HepG2 (cell line): Measurements from ENCODE around the gene KCNIP3. TPM values are rescaled to one million over a fixed set of nuclear protein-coding genes. Genes with fewer than 3 reads are reported as not detected.

Source experiments
- ATAC-seq: fragments of 200-7000 bp; cut with Tn5 transposase; 3 replicates; pipeline ENCODE4 v1.9.1; 2020; ENCODE audit warnings: mild to moderate bottlenecking, moderate library complexity
- BruUV-seq: library from RNA; stranded (reverse); fragments of 400-500 nt; replicated peaks from 2 replicates; lab custom pipeline; 2021; lab: Mats Ljungman, UMichigan
- CTCF ChIA-PET: fragments of 300-600 bp; formaldehyde crosslinking; extraction: SDS; loops from one replicate; lab custom pipeline; 2021; ENCODE audit warnings: low total read pairs, inconsistent platforms, low intra/inter-chr PET ratio; lab: Yijun Ruan, JAX
- POLR2A ChIA-PET: fragments of 350-600 bp; sonication (Branson Sonifier 250); formaldehyde crosslinking; loops from one replicate; lab custom pipeline; 2020; ENCODE audit warnings: antibody characterized with exemption, inconsistent platforms; lab: Yijun Ruan, JAX
- DNase-seq: peaks from one replicate; pipeline ENCODE4 v3.0.0-alpha.2; 2015; ENCODE audit warnings: low spot score
- FAIRE-seq: peaks from 3 replicates; lab custom pipeline; 2011; peaks lifted over from hg19 to GRCh38; lab: Jason Lieb, UNC
- H2AFZ ChIP-seq: one replicate; pipeline ENCODE4 v1.6.1; 2011; ENCODE audit warnings: low read length, inconsistent platforms
- H3K27ac ChIP-seq: fragments of 300-600 bp; 3 replicates; pipeline ENCODE4 v1.8.0; 2011; ENCODE audit warnings: mixed run types, mild to moderate bottlenecking, mixed read lengths, low read length, inconsistent platforms; ENCODE audit not compliant: insufficient read depth; ENCODE audit errors: extremely low read length
- H3K27me3 ChIP-seq, 2 experiments: fragments of 200-600 bp in 1 of 2; 2 replicates in 1 of 2; 3 replicates in 1 of 2; pipeline versions ENCODE4 v1.6.0 to v1.8.0; 2011; ENCODE audit warnings: low read length in 2 of 2, mild to moderate bottlenecking in 2 of 2, moderate library complexity in 2 of 2, inconsistent platforms in 1 of 2; ENCODE audit not compliant: insufficient read depth in 2 of 2, control insufficient read depth in 1 of 2
- H3K36me3 ChIP-seq, 2 experiments: fragments of 200-600 bp in 1 of 2; replicated peaks in 1 of 2; 2 replicates in 1 of 2; 3 replicates in 1 of 2; pipeline versions ENCODE4 v1.5.1 to v1.8.0; 2011; ENCODE audit warnings: low read length in 2 of 2, inconsistent platforms in 1 of 2; ENCODE audit not compliant: insufficient read depth in 2 of 2, control insufficient read depth in 1 of 2
- H3K4me1 ChIP-seq: 2 replicates; pipeline ENCODE4 v1.5.1; 2012; ENCODE audit warnings: low read length, inconsistent platforms; ENCODE audit not compliant: insufficient read depth
- H3K4me2 ChIP-seq: 2 replicates; pipeline ENCODE4 v1.6.0; 2011; ENCODE audit warnings: low read depth, low read length, inconsistent platforms
- H3K4me3 ChIP-seq, 3 experiments: fragments of 200-600 bp in 1 of 3; sonication (generic), shearing (Covaris generic) in 1 of 3; replicated peaks in 1 of 3; 2 replicates each; pipeline ENCODE4 v1.5.1; 2011 to 2016; ENCODE audit warnings: low read length in 3 of 3, inconsistent platforms in 2 of 3, low read depth in 2 of 3, mild to moderate bottlenecking in 2 of 3, control low read depth in 1 of 3, mixed read lengths in 1 of 3; ENCODE audit not compliant: insufficient read depth in 1 of 3
- H3K79me2 ChIP-seq: one replicate; pipeline ENCODE4 v1.6.1; 2011; ENCODE audit warnings: low read length, inconsistent platforms; ENCODE audit not compliant: insufficient read depth
- H3K9ac ChIP-seq: 2 replicates; pipeline ENCODE4 v1.6.0; 2011; ENCODE audit warnings: mild to moderate bottlenecking, low read depth, low read length, inconsistent platforms; ENCODE audit not compliant: insufficient read depth
- H3K9me3 ChIP-seq: 2 replicates; pipeline ENCODE4 v1.5.1; 2012; ENCODE audit warnings: mild to moderate bottlenecking, low read length
- H4K20me1 ChIP-seq: 2 replicates; pipeline ENCODE4 v1.6.0; 2011; ENCODE audit warnings: inconsistent platforms, mild to moderate bottlenecking, low read length, moderate library complexity; ENCODE audit not compliant: insufficient read depth
- KIAA2018 ChIP-seq: sonication (generic); formaldehyde crosslinking; IDR thresholded peaks from 2 replicates; pipeline ENCODE4 v1.5.0; 2020; ENCODE audit warnings: mild to moderate bottlenecking, missing genetic modification reagents, borderline replicate concordance
- SAFB2 ChIP-seq: sonication (generic); formaldehyde crosslinking; IDR thresholded peaks from 2 replicates; pipeline ENCODE4 v1.5.1; 2020; ENCODE audit warnings: missing genetic modification reagents, low read depth, mild to moderate bottlenecking, borderline replicate concordance
- TBL1XR1 ChIP-seq: fragments of 150-350 bp; IDR thresholded peaks from 2 replicates; pipeline ENCODE4 v1.6.1; 2014; ENCODE audit warnings: borderline replicate concordance, low read length; ENCODE audit not compliant: partially characterized antibody
- ZNF639 ChIP-seq: conservative IDR thresholded peaks from 2 replicates; pipeline ENCODE4 v1.6.1; 2018; ENCODE audit warnings: missing genetic modification reagents
- ZNF737 ChIP-seq: sonication (generic); formaldehyde crosslinking; IDR thresholded peaks from 2 replicates; pipeline ENCODE4 v1.5.0; 2020; ENCODE audit warnings: missing genetic modification reagents, mild to moderate bottlenecking, borderline replicate concordance
- WGBS: methylation state at CpG from one replicate; pipeline ENCODE4 v1.1.6; 2017; ENCODE audit warnings: low lambda C conversion rate; 5-methylcytosine and 5-hydroxymethylcytosine counted together
- in situ Hi-C: cut with HindIII; loops from 2 replicates; pipeline ENCODE4 v1.10.0; 2017; ENCODE audit warnings: low pct_unique_long_range_greater_than_20kb; ENCODE audit not compliant: extremely low pct_ligation_motif_present
- intact Hi-C: fragments of 100-400 bp; cut with micrococcal nuclease; formaldehyde crosslinking; loops from one replicate; pipeline ENCODE4 v1.10.0; 2022; ENCODE audit not compliant: unreplicated experiment
- polyA plus RNA-seq, 8 experiments: library from polyadenylated mRNA; depleted of rRNA in 3 of 8; stranded (reverse) in 7 of 8; unstranded in 1 of 8; fragments of >200 nt; fragmentation: Illumina TruSeq in 4 of 8; extraction: Trizol in 4 of 8; gene quantifications; 2 replicates each; pipeline versions ENCODE4 v1.2.1 to v1.2.3, GENCODE V29; 2011 to 2016; ENCODE audit warnings: low read depth in 4 of 8, missing spikeins in 1 of 8, mixed read lengths in 1 of 8; ENCODE audit not compliant: insufficient read depth in 1 of 8
- total RNA-seq, 5 experiments: library from RNA; depleted of rRNA; stranded (reverse); fragments of >200 nt; fragmentation: Illumina TruSeq; extraction: Trizol; gene quantifications; 2 replicates each; pipeline ENCODE4 v1.2.3, GENCODE V29; 2016; ENCODE audit warnings: low read depth in 1 of 5

The KCNIP3 gene
- total and polyA plus RNA-seq, 2 of the 13 experiments (the other 11 are each of a cell fraction or from before 2014, with no cell fraction given) = not detected

GRCh38 chr2:95319481-95320343, 22.6 kb downstream of the KCNIP3 start:
- POLR2A ChIA-PET = no interaction called here
- Histone ChIP-seq H3K27me3 (peaks cover 9 to 62% of the 10 kb centered on the region in 2 experiments), H3K36me3 (no peaks in the 10 kb centered on the region), H3K9ac (no peak overlapping the region), H3K4me1 (no peaks in the 10 kb centered on the region), H3K79me2 (no peaks in the 10 kb centered on the region), H3K4me2 (no peak overlapping the region), H3K4me3 (no peak overlapping the region), H2AFZ (no peak overlapping the region), H4K20me1 (no peaks in the 10 kb centered on the region; the same call in 1 of the 2 replicates), H3K9me3 (no peaks in the 10 kb centered on the region), H3K27ac (no peak overlapping the region)
- CTCF ChIA-PET = no interaction called here
- DNase-seq = no peak
- in situ Hi-C loops = loop anchor here (5.0 kb wide), 1 partner anchor 87 kb away; no protein-coding TSS in a partner anchor
- WGBS = 21% methylated on average over 19 of the region's 23 CpGs
- no TSS peak for BruUV-seq
- FAIRE-seq = no peak
- intact Hi-C loops = no loop called here
- ATAC-seq = no peak
- TF ChIP-seq ZNF639 (CRISPR knock-in tag) = no peak
- TF ChIP-seq TBL1XR1 = no peak
- TF ChIP-seq SAFB2 (CRISPR knock-in tag) = no peak
- TF ChIP-seq ZNF737 = no peak
- TF ChIP-seq KIAA2018 (CRISPR knock-in tag) = no peak
